GM23338 (cell line): ENCODE results near the gene TTC23. TPM values are rescaled to one million over a fixed set of nuclear protein-coding genes. Genes with fewer than 3 reads are reported as not detected.

Experiments used
- ATAC-seq: fragments of 200-7000 bp; cut with Tn5 transposase; 3 replicates; pipeline ENCODE4 v1.9.1; 2020
- DNase-seq: peaks from one replicate; pipeline ENCODE4 v3.0.0-alpha.2; 2015; ENCODE audit warnings: low spot score
- H2AFZ ChIP-seq: fragments of 200-600 bp; sonication (generic); 2 replicates; pipeline ENCODE4 v1.8.0; 2016; ENCODE audit warnings: antibody characterized with exemption, mild to moderate bottlenecking, moderate library complexity
- H3F3A ChIP-seq: fragments of 200-600 bp; sonication (generic); replicated peaks from 2 replicates; pipeline ENCODE4 v1.8.0; 2017; ENCODE audit warnings: antibody characterized with exemption, mixed run types, low read depth
- H3K27ac ChIP-seq: fragments of 200-600 bp; sonication (generic); 2 replicates; pipeline ENCODE4 v1.6.1; 2016; ENCODE audit warnings: low read depth
- H3K27me3 ChIP-seq: fragments of 200-600 bp; sonication (generic); 2 replicates; pipeline ENCODE4 v1.8.0; 2016; ENCODE audit warnings: mild to moderate bottlenecking, mixed run types, moderate library complexity; ENCODE audit not compliant: insufficient read depth
- H3K36me3 ChIP-seq: fragments of 200-600 bp; sonication (generic); 2 replicates; pipeline ENCODE4 v1.8.0; 2016; ENCODE audit warnings: mild to moderate bottlenecking; ENCODE audit not compliant: insufficient read depth
- H3K4me1 ChIP-seq: fragments of 200-600 bp; sonication (generic); 2 replicates; pipeline ENCODE4 v1.8.0; 2016; ENCODE audit warnings: mild to moderate bottlenecking, moderate library complexity; ENCODE audit not compliant: insufficient read depth
- H3K4me2 ChIP-seq: fragments of 200-600 bp; sonication (generic); 2 replicates; pipeline ENCODE4 v1.7.1; 2017; ENCODE audit warnings: mixed run types
- H3K4me3 ChIP-seq: fragments of 200-600 bp; sonication (generic); 2 replicates; pipeline ENCODE4 v1.6.1; 2016; ENCODE audit warnings: mixed run types
- H3K79me2 ChIP-seq: fragments of 200-600 bp; sonication (generic); replicated peaks from 2 replicates; pipeline ENCODE4 v1.8.0; 2017; ENCODE audit warnings: mild to moderate bottlenecking; ENCODE audit not compliant: insufficient read depth
- H3K9me2 ChIP-seq: fragments of 200-600 bp; sonication (generic); 2 replicates; pipeline ENCODE4 v1.8.0; 2017; ENCODE audit not compliant: insufficient read depth
- H4K20me1 ChIP-seq: fragments of 200-600 bp; sonication (generic); replicated peaks from 2 replicates; pipeline ENCODE4 v1.8.0; 2017; ENCODE audit warnings: mild to moderate bottlenecking; ENCODE audit not compliant: insufficient read depth
- H3K27ac Mint-ChIP-seq: 2 replicates; pipeline ENCODE4 v1.8.0; 2020; ENCODE audit warnings: inconsistent platforms, mild to moderate bottlenecking, moderate library complexity, mixed read lengths
- H3K27me3 Mint-ChIP-seq: 3 replicates; pipeline ENCODE4 v1.8.0; 2022; ENCODE audit warnings: low read depth, mild to moderate bottlenecking, moderate library complexity, mixed read lengths, inconsistent platforms; ENCODE audit not compliant: insufficient read depth, poor library complexity
- H3K36me3 Mint-ChIP-seq: 3 replicates; pipeline ENCODE4 v1.8.0; 2021; ENCODE audit warnings: low read depth, mild to moderate bottlenecking, inconsistent platforms, moderate library complexity, mixed read lengths
- H3K4me1 Mint-ChIP-seq: 3 replicates; pipeline ENCODE4 v1.8.0; 2020; ENCODE audit warnings: mild to moderate bottlenecking, inconsistent platforms, mixed read lengths
- H3K4me3 Mint-ChIP-seq: 3 replicates; pipeline ENCODE4 v1.8.0; 2021; ENCODE audit warnings: moderate library complexity, mild to moderate bottlenecking, inconsistent platforms, mixed read lengths
- H3K9me3 Mint-ChIP-seq: 3 replicates; pipeline ENCODE4 v1.8.0; 2020; ENCODE audit warnings: moderate library complexity, mild to moderate bottlenecking, inconsistent platforms, mixed read lengths
- CREB1 ChIP-seq: fragments of 250-450 bp; sonication (Bioruptor Pico); IDR thresholded peaks from 2 replicates; pipeline ENCODE4 v1.5.0; 2020; ENCODE audit warnings: low read depth, mild to moderate bottlenecking, moderate library complexity
- CTCF ChIP-seq, 2 experiments: fragments of 200-600 bp in 1 of 2; sonication (generic) in 1 of 2; conservative IDR thresholded peaks; 2 replicates each; pipeline versions ENCODE4 v1.5.1 to v1.6.1; 2016 to 2017; ENCODE audit warnings: antibody characterized with exemption in 2 of 2, low read depth in 2 of 2, mild to moderate bottlenecking in 2 of 2, moderate library complexity in 1 of 2
- EZH2 ChIP-seq: fragments of 200-600 bp; sonication (generic); IDR thresholded peaks from one replicate; pipeline ENCODE4 v1.8.0; 2017; ENCODE audit warnings: antibody characterized with exemption, mild to moderate bottlenecking, low read depth; ENCODE audit not compliant: unreplicated experiment
- EZH2phosphoT487 ChIP-seq: fragments of 200-600 bp; sonication (generic); IDR thresholded peaks from one replicate; pipeline ENCODE4 v1.8.1; 2018; ENCODE audit warnings: antibody characterized with exemption; ENCODE audit not compliant: unreplicated experiment
- JUNB ChIP-seq: IDR thresholded peaks from one replicate; pipeline ENCODE4 v1.6.1; 2016; ENCODE audit warnings: antibody characterized with exemption; ENCODE audit not compliant: unreplicated experiment
- NANOG ChIP-seq: IDR thresholded peaks from 2 replicates; pipeline ENCODE4 v1.6.1; 2016; ENCODE audit warnings: antibody characterized with exemption, borderline replicate concordance
- REST ChIP-seq: IDR thresholded peaks from one replicate; pipeline ENCODE4 v1.6.1; 2018; ENCODE audit warnings: antibody characterized with exemption; ENCODE audit not compliant: unreplicated experiment
- ZNF114 ChIP-seq: fragments of 250-450 bp; sonication (Bioruptor Pico); IDR thresholded peaks from 2 replicates; pipeline ENCODE4 v1.5.0; 2020; ENCODE audit warnings: mild to moderate bottlenecking, moderate library complexity
- ZNF331 ChIP-seq: fragments of 250-450 bp; sonication (Bioruptor Pico); IDR thresholded peaks from 2 replicates; pipeline ENCODE4 v1.5.0; 2020; ENCODE audit warnings: low read depth, mild to moderate bottlenecking, moderate library complexity
- ZNF462 ChIP-seq: fragments of 250-450 bp; sonication (Bioruptor Pico); IDR thresholded peaks from 2 replicates; pipeline ENCODE4 v1.5.0; 2020; ENCODE audit warnings: mild to moderate bottlenecking, moderate library complexity
- polyA plus RNA-seq: library from polyadenylated mRNA; unstranded; fragments of >200 nt; fragmentation: Nextera tagmentation; extraction: Ambion mirVana; gene quantifications from 2 replicates; pipeline ENCODE4 v1.2.1, GENCODE V29; 2016
- total RNA-seq: library from RNA; depleted of rRNA; stranded (reverse); fragments of >200 nt; shearing (Covaris generic); gene quantifications from 2 replicates; pipeline ENCODE4 v1.2.3, GENCODE V29; 2014

Gene TTC23
- total and polyA plus RNA-seq, 2 experiments from 2014 or later: 6.3 to 25.2 TPM

- no peak overlapping the region for H2AFZ ChIP-seq
- Mint-ChIP-seq H3K27ac (no peak overlapping the region), H3K4me1 (peaks cover 14% of the 10 kb centered on the region), H3K4me3 (no peak overlapping the region), H3K36me3 (peaks cover 2% of the 10 kb centered on the region; the same call in 1 of the 3 replicates), H3K27me3 (peaks cover 2% of the 10 kb centered on the region), H3K9me3 (no peaks in the 10 kb centered on the region; the same call in 2 of the 3 replicates)
- H3K4me3 ChIP-seq: no peak overlapping the region
- no peaks in the 10 kb centered on the region for H3F3A ChIP-seq
- H4K20me1 ChIP-seq: no peaks in the 10 kb centered on the region
- no peak for ATAC-seq
- H3K27me3 ChIP-seq: no peaks in the 10 kb centered on the region
- H3K9me2 ChIP-seq: no peaks in the 10 kb centered on the region
- no peaks in the 10 kb centered on the region for H3K79me2 ChIP-seq
- no peak overlapping the region for H3K27ac ChIP-seq
- H3K4me2 ChIP-seq: no peak overlapping the region
- H3K36me3 ChIP-seq: no peaks in the 10 kb centered on the region
- DNase-seq: no peak
- no peak for TF ChIP-seq EZH2phosphoT487
- no peaks in the 10 kb centered on the region for H3K4me1 ChIP-seq
Measured at GRCh38 chr15:99118258-99118632, 131.1 kb downstream of the TTC23 start.

GRCh38 chr15:99117563-99118257 is 131.7 kb downstream of the TTC23 start:
- Histone ChIP-seq H3K4me2 (no peak overlapping the region), H3K9me2 (no peaks in the 10 kb centered on the region), H3K4me1 (no peaks in the 10 kb centered on the region), H2AFZ (no peak overlapping the region), H3K27ac (no peak overlapping the region), H3F3A (no peaks in the 10 kb centered on the region), H3K36me3 (no peaks in the 10 kb centered on the region), H3K4me3 (no peak overlapping the region), H4K20me1 (no peaks in the 10 kb centered on the region), H3K79me2 (no peaks in the 10 kb centered on the region), H3K27me3 (no peaks in the 10 kb centered on the region)
- DNase-seq: no peak
- no peaks in the 10 kb centered on the region; the same call in 2 of the 3 replicates for H3K9me3 Mint-ChIP-seq
- H3K36me3 Mint-ChIP-seq: peaks cover 2% of the 10 kb centered on the region; the same call in 1 of the 3 replicates
- H3K4me1 Mint-ChIP-seq: peaks cover 12% of the 10 kb centered on the region
- no peak overlapping the region for H3K27ac Mint-ChIP-seq
- ATAC-seq: no peak
- H3K4me3 Mint-ChIP-seq: no peak overlapping the region
- H3K27me3 Mint-ChIP-seq: peaks cover 2% of the 10 kb centered on the region
- TF ChIP-seq ZNF462 (CRISPR knock-in tag): no peak
- no peak for TF ChIP-seq NANOG
- no peak for TF ChIP-seq CTCF (conservative IDR thresholded peaks at IDR 0.05; ENCODE audit: low read depth in 2 of 2)
- no peak for TF ChIP-seq EZH2
- TF ChIP-seq CREB1 (CRISPR knock-in tag): no peak
- TF ChIP-seq EZH2phosphoT487: no peak
- no peak for TF ChIP-seq JUNB
- TF ChIP-seq REST: no peak
- no peak for TF ChIP-seq ZNF114
- no peak for TF ChIP-seq ZNF331 (CRISPR knock-in tag)
